ENCODE results near the gene SELPLG. TPM values are rescaled to one million over a fixed set of nuclear protein-coding genes. Genes with fewer than 3 reads are reported as not detected.

Gene SELPLG
- total RNA-seq, 1 experiment from 2014 or later: 0.34 TPM

DNA sequence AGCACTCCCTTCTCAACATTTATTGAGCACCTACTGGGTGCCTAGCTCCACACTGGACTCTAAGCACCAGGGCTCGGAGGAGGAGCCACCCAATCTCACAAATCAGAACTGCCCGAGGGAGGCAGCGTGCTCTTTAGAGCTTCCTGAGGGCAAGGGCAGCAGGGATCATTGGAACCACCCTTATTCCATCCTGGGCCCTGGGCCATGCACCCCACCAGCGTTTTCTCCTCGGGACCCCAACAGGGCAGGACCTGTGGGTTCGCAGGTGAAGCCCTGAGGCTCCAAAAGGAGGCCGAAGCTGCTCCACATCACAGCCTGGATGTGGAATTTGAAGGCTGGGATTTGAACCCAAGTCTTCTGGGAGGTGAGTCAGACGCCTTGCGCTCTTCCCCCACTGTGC is 51.2 kb downstream of the SELPLG start:
- no TSS peak for BruUV-seq (replicated peaks)
- Histone ChIP-seq H3K27me3 (replicated peaks; ENCODE audit: insufficient read depth, low read depth, low read length, poor library complexity) (no peaks in the 10 kb centered on the region), H3K27ac (ENCODE audit: low read depth, low read length, poor library complexity, severe bottlenecking) (no peak overlapping the region), H3K4me1 (ENCODE audit: insufficient read depth, low read length, poor library complexity, severe bottlenecking) (no peaks in the 10 kb centered on the region), H3K9me3 (ENCODE audit: low read depth, low read length, poor library complexity, severe bottlenecking) (no peaks in the 10 kb centered on the region), H3K36me3 (ENCODE audit: insufficient read depth, low read length, poor library complexity, severe bottlenecking) (no peaks in the 10 kb centered on the region), H3K4me3 (ENCODE audit: low read depth, low read length, poor library complexity, severe bottlenecking) (no peak overlapping the region)
- TF ChIP-seq, protein P1, sequence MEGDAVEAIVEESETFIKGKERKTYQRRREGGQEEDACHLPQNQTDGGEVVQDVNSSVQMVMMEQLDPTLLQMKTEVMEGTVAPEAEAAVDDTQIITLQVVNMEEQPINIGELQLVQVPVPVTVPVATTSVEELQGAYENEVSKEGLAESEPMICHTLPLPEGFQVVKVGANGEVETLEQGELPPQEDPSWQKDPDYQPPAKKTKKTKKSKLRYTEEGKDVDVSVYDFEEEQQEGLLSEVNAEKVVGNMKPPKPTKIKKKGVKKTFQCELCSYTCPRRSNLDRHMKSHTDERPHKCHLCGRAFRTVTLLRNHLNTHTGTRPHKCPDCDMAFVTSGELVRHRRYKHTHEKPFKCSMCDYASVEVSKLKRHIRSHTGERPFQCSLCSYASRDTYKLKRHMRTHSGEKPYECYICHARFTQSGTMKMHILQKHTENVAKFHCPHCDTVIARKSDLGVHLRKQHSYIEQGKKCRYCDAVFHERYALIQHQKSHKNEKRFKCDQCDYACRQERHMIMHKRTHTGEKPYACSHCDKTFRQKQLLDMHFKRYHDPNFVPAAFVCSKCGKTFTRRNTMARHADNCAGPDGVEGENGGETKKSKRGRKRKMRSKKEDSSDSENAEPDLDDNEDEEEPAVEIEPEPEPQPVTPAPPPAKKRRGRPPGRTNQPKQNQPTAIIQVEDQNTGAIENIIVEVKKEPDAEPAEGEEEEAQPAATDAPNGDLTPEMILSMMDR (conservative IDR thresholded peaks at IDR 0.05; ENCODE audit: low read depth, low read length): no peak
- no peak for TF ChIP-seq EZH2 (IDR thresholded peaks at IDR 0.05; ENCODE audit: borderline replicate concordance, low read depth, low read length, poor library complexity, severe bottlenecking)
- CTCF ChIA-PET: no interaction called here
- POLR2A ChIA-PET (ENCODE audit: low non-redundant PET): no interaction called here
- intact Hi-C loops (cut with micrococcal nuclease; ENCODE audit: unreplicated experiment): no loop called here
- DNase-seq (ENCODE audit: low spot score): no peak

DNA sequence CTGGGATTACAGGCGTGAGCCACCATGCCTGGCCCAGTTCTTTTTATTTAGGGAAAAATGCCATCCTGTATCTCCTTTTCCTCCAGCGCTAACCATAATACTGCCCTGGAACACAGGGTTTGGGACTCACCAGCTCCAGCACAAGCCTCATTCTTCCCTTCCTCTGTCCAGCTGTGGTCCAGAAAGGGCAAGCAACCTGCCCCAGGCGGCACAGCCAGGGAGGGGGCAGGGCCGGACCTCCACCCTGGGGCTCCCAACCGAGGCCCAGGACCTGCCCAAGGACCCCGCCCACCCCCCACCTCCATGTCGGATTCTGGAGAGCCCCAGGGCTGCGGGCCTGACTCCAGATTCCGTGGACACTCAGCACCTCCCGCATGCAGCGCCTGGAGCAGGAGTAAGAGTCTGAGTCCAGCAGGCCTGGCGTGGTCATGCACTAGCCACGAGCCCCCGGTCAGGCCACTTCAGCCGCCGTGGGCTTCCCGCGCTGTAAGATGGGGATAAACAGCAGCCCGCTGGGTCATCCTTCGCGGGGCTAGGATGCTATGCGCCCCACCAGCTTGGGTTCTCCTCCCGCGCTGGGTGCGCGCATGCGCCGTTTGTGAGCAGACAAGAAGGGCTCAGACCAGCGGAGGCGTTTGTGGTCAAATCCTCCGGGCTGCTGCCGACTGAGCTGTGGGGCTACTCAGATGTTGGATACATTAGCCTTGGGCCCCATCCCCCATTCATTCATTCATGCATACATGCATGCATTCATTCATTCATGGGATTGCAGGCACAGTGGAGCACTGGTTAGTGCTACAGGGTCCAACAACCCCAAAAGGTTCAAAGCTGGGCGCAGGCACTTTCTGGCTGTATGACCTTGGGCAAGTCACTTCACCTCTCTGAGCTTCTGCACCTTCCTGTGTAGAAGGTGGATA is 52.1 kb downstream of the SELPLG start:
- TF ChIP-seq, protein P1 (conservative IDR thresholded peaks at IDR 0.05; ENCODE audit: low read depth, low read length): no peak
- TF ChIP-seq EZH2 (IDR thresholded peaks at IDR 0.05; ENCODE audit: borderline replicate concordance, low read depth, low read length, poor library complexity, severe bottlenecking): no peak
- Histone ChIP-seq H3K36me3 (ENCODE audit: insufficient read depth, low read length, poor library complexity, severe bottlenecking) (no peaks in the 10 kb centered on the region), H3K4me1 (ENCODE audit: insufficient read depth, low read length, poor library complexity, severe bottlenecking) (no peaks in the 10 kb centered on the region), H3K9me3 (ENCODE audit: low read depth, low read length, poor library complexity, severe bottlenecking) (no peaks in the 10 kb centered on the region), H3K4me3 (ENCODE audit: low read depth, low read length, poor library complexity, severe bottlenecking) (no peak overlapping the region), H3K27ac (ENCODE audit: low read depth, low read length, poor library complexity, severe bottlenecking) (no peak overlapping the region), H3K27me3 (replicated peaks; ENCODE audit: insufficient read depth, low read depth, low read length, poor library complexity) (no peaks in the 10 kb centered on the region)
- CTCF ChIA-PET: no interaction called here
- POLR2A ChIA-PET (ENCODE audit: low non-redundant PET): no interaction called here
- no TSS peak for BruUV-seq (replicated peaks)
- intact Hi-C loops (cut with micrococcal nuclease; ENCODE audit: unreplicated experiment): no loop called here
- DNase-seq (ENCODE audit: low spot score): no peak

DNA sequence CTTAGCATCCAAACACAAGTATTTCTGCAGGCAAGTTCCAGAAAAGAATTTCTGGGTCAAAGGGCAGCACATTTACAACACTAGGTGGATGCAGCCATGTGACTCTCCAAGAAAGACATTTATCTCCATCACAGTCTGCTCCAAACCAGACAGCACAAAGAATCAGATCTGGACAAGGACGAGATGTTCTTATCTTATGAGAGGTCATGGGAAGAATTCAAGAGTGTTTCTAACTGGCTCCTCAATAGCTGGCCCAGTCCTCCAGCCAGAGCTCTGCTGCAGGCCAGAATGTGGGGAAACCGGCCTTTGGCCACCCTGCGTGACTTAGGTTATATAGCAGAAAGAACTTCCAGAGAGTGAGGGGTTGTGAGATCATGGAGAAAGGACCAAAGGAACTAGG is 53.2 kb downstream of the SELPLG start:
- Histone ChIP-seq H3K9me3 (ENCODE audit: low read depth, low read length, poor library complexity, severe bottlenecking) (no peaks in the 10 kb centered on the region), H3K27ac (ENCODE audit: low read depth, low read length, poor library complexity, severe bottlenecking) (no peak overlapping the region), H3K4me3 (ENCODE audit: low read depth, low read length, poor library complexity, severe bottlenecking) (no peak overlapping the region), H3K27me3 (replicated peaks; ENCODE audit: insufficient read depth, low read depth, low read length, poor library complexity) (no peaks in the 10 kb centered on the region), H3K4me1 (ENCODE audit: insufficient read depth, low read length, poor library complexity, severe bottlenecking) (no peaks in the 10 kb centered on the region), H3K36me3 (ENCODE audit: insufficient read depth, low read length, poor library complexity, severe bottlenecking) (no peaks in the 10 kb centered on the region)
- DNase-seq (ENCODE audit: low spot score): no peak
- ChIA-PET POLR2A (ENCODE audit: low non-redundant PET) (no interaction called here), CTCF (no interaction called here)
- intact Hi-C loops (cut with micrococcal nuclease; ENCODE audit: unreplicated experiment): no loop called here
- TF ChIP-seq, protein P1 (conservative IDR thresholded peaks at IDR 0.05; ENCODE audit: low read depth, low read length): no peak
- no peak for TF ChIP-seq EZH2 (IDR thresholded peaks at IDR 0.05; ENCODE audit: borderline replicate concordance, low read depth, low read length, poor library complexity, severe bottlenecking)
- no TSS peak for BruUV-seq (replicated peaks)

All from A673 (cell line).